ENCODE data around the gene MCM3AP. TPM values are rescaled to one million over a fixed set of nuclear protein-coding genes. Genes with fewer than 3 reads are reported as not detected.
A peak's percentile ranks its signal among the peaks of the same experiment; 100 is the strongest.

MCM3AP gene
- total and polyA plus RNA-seq, 9 of the 15 experiments (the other 6 are each of a cell fraction or from before 2014, with no cell fraction given), result 6.5 to 179 (median 69.6) TPM

DNA sequence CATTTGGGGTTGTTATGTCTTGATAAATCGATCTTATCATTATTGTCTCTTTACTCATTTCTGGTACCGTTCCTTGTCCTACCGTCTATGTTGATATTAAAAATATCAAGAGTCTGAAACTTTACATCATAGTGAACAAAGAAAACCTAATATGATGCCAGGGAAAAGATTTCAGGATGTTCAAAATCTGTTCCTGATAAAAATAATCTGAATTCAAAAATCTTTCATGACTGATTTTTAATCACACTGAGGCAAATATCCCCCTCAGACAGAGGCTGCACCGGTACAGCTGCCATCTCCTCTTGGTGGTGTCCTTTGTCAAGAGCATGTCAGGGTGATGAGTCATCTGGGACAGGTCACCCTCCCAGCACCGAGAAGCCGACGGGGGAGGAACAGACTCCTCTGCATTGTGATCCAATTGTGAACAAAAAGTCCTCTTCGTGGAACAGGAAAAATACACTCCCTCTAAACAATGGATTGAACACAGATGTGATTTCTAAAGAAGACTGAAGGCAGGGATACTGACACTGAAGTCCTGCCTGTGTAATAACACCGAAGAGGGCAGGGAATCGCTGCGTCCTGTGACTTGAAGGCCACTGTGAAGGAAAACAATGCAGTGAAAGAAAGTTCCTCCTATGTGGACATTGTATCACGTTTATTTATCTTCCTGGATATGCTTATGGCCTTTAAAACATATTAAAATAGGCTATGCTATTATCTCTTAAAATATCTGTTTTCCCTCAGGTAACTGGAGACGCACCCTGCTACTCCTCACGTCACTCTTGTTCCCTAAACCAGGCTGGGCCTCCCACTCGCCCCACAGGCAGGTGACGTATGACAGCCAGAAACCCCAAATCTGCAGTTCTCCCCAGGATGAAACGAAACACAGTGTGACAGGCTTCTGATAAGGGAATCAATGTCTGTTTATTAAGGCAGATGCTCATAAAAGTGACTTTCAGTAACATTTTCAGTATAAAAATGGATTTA, 96.9 kb downstream of the MCM3AP start (continued):
- TF ChIP-seq, protein P1, sequence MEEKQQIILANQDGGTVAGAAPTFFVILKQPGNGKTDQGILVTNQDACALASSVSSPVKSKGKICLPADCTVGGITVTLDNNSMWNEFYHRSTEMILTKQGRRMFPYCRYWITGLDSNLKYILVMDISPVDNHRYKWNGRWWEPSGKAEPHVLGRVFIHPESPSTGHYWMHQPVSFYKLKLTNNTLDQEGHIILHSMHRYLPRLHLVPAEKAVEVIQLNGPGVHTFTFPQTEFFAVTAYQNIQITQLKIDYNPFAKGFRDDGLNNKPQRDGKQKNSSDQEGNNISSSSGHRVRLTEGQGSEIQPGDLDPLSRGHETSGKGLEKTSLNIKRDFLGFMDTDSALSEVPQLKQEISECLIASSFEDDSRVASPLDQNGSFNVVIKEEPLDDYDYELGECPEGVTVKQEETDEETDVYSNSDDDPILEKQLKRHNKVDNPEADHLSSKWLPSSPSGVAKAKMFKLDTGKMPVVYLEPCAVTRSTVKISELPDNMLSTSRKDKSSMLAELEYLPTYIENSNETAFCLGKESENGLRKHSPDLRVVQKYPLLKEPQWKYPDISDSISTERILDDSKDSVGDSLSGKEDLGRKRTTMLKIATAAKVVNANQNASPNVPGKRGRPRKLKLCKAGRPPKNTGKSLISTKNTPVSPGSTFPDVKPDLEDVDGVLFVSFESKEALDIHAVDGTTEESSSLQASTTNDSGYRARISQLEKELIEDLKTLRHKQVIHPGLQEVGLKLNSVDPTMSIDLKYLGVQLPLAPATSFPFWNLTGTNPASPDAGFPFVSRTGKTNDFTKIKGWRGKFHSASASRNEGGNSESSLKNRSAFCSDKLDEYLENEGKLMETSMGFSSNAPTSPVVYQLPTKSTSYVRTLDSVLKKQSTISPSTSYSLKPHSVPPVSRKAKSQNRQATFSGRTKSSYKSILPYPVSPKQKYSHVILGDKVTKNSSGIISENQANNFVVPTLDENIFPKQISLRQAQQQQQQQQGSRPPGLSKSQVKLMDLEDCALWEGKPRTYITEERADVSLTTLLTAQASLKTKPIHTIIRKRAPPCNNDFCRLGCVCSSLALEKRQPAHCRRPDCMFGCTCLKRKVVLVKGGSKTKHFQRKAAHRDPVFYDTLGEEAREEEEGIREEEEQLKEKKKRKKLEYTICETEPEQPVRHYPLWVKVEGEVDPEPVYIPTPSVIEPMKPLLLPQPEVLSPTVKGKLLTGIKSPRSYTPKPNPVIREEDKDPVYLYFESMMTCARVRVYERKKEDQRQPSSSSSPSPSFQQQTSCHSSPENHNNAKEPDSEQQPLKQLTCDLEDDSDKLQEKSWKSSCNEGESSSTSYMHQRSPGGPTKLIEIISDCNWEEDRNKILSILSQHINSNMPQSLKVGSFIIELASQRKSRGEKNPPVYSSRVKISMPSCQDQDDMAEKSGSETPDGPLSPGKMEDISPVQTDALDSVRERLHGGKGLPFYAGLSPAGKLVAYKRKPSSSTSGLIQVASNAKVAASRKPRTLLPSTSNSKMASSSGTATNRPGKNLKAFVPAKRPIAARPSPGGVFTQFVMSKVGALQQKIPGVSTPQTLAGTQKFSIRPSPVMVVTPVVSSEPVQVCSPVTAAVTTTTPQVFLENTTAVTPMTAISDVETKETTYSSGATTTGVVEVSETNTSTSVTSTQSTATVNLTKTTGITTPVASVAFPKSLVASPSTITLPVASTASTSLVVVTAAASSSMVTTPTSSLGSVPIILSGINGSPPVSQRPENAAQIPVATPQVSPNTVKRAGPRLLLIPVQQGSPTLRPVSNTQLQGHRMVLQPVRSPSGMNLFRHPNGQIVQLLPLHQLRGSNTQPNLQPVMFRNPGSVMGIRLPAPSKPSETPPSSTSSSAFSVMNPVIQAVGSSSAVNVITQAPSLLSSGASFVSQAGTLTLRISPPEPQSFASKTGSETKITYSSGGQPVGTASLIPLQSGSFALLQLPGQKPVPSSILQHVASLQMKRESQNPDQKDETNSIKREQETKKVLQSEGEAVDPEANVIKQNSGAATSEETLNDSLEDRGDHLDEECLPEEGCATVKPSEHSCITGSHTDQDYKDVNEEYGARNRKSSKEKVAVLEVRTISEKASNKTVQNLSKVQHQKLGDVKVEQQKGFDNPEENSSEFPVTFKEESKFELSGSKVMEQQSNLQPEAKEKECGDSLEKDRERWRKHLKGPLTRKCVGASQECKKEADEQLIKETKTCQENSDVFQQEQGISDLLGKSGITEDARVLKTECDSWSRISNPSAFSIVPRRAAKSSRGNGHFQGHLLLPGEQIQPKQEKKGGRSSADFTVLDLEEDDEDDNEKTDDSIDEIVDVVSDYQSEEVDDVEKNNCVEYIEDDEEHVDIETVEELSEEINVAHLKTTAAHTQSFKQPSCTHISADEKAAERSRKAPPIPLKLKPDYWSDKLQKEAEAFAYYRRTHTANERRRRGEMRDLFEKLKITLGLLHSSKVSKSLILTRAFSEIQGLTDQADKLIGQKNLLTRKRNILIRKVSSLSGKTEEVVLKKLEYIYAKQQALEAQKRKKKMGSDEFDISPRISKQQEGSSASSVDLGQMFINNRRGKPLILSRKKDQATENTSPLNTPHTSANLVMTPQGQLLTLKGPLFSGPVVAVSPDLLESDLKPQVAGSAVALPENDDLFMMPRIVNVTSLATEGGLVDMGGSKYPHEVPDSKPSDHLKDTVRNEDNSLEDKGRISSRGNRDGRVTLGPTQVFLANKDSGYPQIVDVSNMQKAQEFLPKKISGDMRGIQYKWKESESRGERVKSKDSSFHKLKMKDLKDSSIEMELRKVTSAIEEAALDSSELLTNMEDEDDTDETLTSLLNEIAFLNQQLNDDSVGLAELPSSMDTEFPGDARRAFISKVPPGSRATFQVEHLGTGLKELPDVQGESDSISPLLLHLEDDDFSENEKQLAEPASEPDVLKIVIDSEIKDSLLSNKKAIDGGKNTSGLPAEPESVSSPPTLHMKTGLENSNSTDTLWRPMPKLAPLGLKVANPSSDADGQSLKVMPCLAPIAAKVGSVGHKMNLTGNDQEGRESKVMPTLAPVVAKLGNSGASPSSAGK (IDR thresholded peaks at IDR 0.05), result no peak; the same call in 1 of the 2 replicates
- TF ChIP-seq ZNF324 (CRISPR knock-in tag; IDR thresholded peaks at IDR 0.05), result peak; percentile 12; the same call in 1 of the 2 replicates
- TF ChIP-seq CUX1 (CRISPR knock-in tag; IDR thresholded peaks at IDR 0.05), result no peak
- no peak for TF ChIP-seq ZBED1 (IDR thresholded peaks at IDR 0.05)
- TF ChIP-seq ZNF232 (CRISPR knock-in tag; IDR thresholded peaks at IDR 0.05), result no peak

Data from K562 (cell line).